ENCODE results near the gene POMT2.

Gene POMT2

GRCh38 chr14:77264466-77265186, 56.1 kb downstream of the POMT2 start:
- Mint-ChIP-seq H3K27me3 (ENCODE audit: low read depth, poor library complexity) (peaks cover 71% of the 10 kb centered on the region), H3K9me3 (peaks cover 7% of the 10 kb centered on the region), H3K4me1 (peaks cover 2% of the 10 kb centered on the region), H3K36me3 (ENCODE audit: low read depth) (no peaks in the 10 kb centered on the region), H3K27ac (no peak overlapping the region), H3K4me3 (no peak overlapping the region)
- DNase-seq, result no peak
- no peak for TF ChIP-seq CTCF (IDR thresholded peaks at IDR 0.05)

DNA sequence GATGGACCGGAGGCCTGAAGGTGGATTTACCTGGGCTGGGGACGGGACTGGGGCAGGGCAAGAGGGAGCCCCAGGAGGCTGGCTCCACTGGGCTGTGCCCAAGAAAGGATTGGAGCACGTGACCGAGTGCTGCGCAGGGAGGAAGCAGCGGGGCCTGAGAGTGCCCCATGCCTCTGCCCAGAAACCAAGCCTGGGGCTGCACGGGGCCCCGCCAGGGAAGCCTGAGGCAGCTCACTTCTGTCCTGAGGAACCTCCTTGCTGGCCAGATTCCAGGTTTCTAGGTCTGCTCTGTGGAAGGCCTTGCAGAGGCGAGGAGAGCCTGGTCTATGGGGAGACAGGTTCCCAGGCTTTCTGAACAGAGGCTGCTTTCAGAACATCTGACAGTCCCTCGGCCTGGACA, 60.1 kb downstream of the POMT2 start:
- no peak for TF ChIP-seq CTCF (IDR thresholded peaks at IDR 0.05)
- no peaks in the 10 kb centered on the region for H3K9me3 Mint-ChIP-seq
- no peak overlapping the region for H3K4me3 Mint-ChIP-seq
- H3K27ac Mint-ChIP-seq, result no peak overlapping the region
- peaks cover 6% of the 10 kb centered on the region for H3K4me1 Mint-ChIP-seq
- no peak for DNase-seq
- H3K27me3 Mint-ChIP-seq (ENCODE audit: low read depth, poor library complexity), result peaks cover 39% of the 10 kb centered on the region
- no peaks in the 10 kb centered on the region for H3K36me3 Mint-ChIP-seq (ENCODE audit: low read depth)

DNA sequence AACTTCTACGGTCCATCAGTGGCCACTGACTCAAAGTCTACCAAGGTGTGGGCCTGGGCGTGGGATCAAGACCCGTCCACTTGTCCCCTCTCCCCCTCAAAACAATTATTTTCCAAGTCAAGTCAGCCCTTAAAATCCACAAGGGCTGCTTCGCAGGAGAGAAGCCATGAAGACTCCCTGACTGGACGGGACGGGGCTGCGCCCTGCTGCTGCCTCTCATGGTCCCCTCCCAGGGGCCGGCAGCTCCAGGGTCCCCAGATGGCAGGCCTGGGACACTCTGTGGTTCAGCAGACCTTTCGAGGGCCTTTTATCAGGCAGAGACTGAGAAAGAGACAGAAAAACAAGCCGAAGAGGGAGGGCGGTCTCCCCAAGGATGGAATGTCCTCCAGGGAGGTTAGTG, 60.5 kb downstream of the POMT2 start:
- Mint-ChIP-seq H3K27ac (no peak overlapping the region), H3K27me3 (ENCODE audit: low read depth, poor library complexity) (peaks cover 35% of the 10 kb centered on the region), H3K4me3 (no peak overlapping the region), H3K9me3 (no peaks in the 10 kb centered on the region), H3K4me1 (peaks cover 6% of the 10 kb centered on the region), H3K36me3 (ENCODE audit: low read depth) (no peaks in the 10 kb centered on the region)
- TF ChIP-seq CTCF (IDR thresholded peaks at IDR 0.05), result no peak
- no peak for DNase-seq

DNA sequence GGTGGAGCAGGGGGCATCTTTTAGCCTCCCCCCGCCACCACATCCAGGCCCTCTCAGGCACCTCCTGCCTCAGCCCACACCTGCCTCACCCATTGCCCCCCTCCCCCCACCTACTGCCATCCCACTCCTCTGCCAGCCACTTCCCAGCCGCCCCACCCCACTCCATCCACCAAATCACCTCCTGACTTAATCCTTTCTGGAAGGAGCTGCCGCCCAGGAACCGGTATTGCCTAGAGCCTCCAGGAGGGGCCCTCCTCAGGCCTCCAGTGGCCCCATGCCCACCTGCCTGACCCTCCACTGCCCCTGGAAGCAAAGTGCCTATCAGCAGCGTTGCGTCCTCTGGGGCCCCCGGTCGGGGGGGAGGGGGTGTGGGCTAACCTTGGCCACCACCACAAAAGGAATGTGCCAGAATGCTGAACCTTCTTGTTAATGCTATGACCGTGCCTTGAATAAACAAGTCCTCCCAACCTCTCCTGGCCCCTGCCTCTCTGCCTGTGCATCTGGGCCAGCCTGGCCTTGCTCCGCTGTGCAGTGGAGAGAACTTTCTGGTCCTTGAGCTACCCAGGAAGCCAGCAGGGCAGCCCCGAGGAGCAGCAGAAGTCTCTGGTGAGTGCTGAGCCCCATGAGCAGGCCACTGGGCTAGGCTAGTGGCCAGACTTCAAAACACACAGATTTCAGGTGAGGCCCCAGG, 61.5 kb downstream of the POMT2 start:
- no peak for DNase-seq
- H3K4me1 Mint-ChIP-seq, result peaks cover 6% of the 10 kb centered on the region
- H3K27ac Mint-ChIP-seq, result no peak overlapping the region
- H3K27me3 Mint-ChIP-seq (ENCODE audit: low read depth, poor library complexity), result peaks cover 36% of the 10 kb centered on the region
- no peaks in the 10 kb centered on the region for H3K9me3 Mint-ChIP-seq
- H3K4me3 Mint-ChIP-seq, result no peak overlapping the region
- no peak for TF ChIP-seq CTCF (IDR thresholded peaks at IDR 0.05)
- H3K36me3 Mint-ChIP-seq (ENCODE audit: low read depth), result no peaks in the 10 kb centered on the region

- Mint-ChIP-seq H3K4me1 (peaks cover 6% of the 10 kb centered on the region), H3K27ac (no peak overlapping the region), H3K4me3 (no peak overlapping the region), H3K9me3 (no peaks in the 10 kb centered on the region), H3K27me3 (ENCODE audit: low read depth, poor library complexity) (peaks cover 35% of the 10 kb centered on the region), H3K36me3 (ENCODE audit: low read depth) (no peaks in the 10 kb centered on the region)
- DNase-seq, result no peak
- TF ChIP-seq CTCF (IDR thresholded peaks at IDR 0.05), result no peak
These were observed 62.1 kb downstream of the POMT2 start for GRCh38 chr14:77258566-77258965.

- peaks cover 30% of the 10 kb centered on the region for H3K27me3 Mint-ChIP-seq (ENCODE audit: low read depth, poor library complexity)
- no peaks in the 10 kb centered on the region for H3K9me3 Mint-ChIP-seq
- peaks cover 6% of the 10 kb centered on the region for H3K4me1 Mint-ChIP-seq
- H3K27ac Mint-ChIP-seq, result no peak overlapping the region
- no peak for TF ChIP-seq CTCF (IDR thresholded peaks at IDR 0.05)
- no peak overlapping the region for H3K4me3 Mint-ChIP-seq
- H3K36me3 Mint-ChIP-seq (ENCODE audit: low read depth), result no peaks in the 10 kb centered on the region
- DNase-seq, result no peak
These were observed 63.0 kb downstream of the POMT2 start for GRCh38 chr14:77257700-77258099.
